ENCODE measurements around the gene EPB41L4A.

EPB41L4A gene

GRCh38 chr5:112312295-112313275 lies 106.5 kb downstream of the EPB41L4A start:
- no peak for DNase-seq (ENCODE audit: low spot score)

DNA sequence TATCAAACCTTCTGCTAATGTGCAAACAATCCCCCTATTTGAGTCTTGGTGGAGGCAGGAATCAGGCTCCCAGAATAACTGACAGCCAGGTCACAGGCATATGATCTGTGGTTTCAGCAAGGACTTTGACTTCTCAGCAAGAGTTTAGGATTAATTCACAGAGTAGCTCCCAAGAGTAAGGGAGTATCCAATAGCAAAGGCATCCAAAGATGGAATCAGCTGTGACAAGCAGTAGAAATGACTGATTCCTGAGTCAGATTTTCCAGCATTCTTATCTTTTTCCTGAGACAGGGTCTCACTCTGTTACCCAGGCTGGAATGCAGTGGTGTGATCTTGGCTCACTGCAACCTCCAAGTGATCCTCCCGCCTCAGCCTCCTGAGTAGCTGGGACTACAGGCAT lies 108.3 kb downstream of the EPB41L4A start:
- no peak for DNase-seq (ENCODE audit: low spot score)

DNA sequence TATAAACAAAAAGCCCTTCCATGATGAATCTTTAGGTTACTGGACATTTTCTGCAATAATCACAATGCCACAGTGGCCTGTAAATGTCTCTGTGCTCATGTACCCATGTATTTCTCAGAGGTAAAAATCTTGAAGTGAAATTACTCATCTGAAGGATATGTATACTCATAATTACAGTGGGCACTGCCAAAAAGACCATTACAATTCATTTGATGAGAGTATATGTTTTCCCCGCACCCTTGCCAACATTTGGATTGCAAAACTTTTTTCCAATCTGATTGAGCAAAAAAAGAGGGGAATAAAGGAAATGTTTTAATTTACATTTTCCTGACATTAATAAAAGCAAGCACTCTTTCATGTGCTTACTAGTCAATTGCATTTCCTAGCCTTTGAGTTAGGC lies 110.5 kb downstream of the EPB41L4A start:
- no peak for DNase-seq (ENCODE audit: low spot score)

DNA sequence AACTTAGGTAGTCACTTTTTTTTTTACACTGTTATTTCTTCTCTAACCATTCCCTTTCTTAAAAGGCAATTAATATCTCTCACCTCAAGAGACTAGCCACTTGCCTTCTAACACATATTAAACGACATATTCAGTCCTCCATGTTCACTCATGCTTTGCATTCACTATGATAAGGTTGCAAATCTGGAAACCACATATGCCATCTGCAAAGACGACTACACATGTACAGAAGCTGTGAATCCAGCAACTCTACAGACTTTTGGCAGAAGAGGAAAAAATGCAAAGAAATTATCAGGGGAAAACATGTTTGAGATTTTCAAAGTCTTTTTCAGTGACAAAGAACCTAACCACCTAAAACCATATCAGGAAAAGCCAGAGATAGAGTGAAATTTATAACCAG lies 112.1 kb downstream of the EPB41L4A start:
- no peak for DNase-seq (ENCODE audit: low spot score)

- no peak for DNase-seq (ENCODE audit: low spot score)
These were observed 114.3 kb downstream of the EPB41L4A start for GRCh38 chr5:112304743-112305142.

DNA sequence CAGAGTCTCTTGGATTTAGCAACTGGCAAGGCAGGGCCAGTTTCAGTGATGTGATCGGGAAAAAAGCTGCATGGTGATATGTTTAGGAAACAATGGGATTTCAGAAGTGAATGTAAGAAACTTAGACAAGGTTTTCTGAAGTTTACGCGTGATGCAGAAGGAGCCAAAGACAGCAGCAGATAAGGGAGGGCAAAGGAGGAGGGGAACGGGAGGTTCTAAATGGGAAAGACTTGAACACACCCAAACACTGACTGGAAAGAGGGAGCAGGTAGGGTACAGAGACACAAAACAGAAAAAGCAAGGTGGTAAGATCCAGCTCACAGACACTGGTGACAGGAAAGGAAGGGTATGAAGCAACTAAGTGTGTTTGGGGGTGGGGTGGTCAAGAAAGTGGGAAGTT lies 115.4 kb downstream of the EPB41L4A start:
- no peak for DNase-seq (ENCODE audit: low spot score)

DNA sequence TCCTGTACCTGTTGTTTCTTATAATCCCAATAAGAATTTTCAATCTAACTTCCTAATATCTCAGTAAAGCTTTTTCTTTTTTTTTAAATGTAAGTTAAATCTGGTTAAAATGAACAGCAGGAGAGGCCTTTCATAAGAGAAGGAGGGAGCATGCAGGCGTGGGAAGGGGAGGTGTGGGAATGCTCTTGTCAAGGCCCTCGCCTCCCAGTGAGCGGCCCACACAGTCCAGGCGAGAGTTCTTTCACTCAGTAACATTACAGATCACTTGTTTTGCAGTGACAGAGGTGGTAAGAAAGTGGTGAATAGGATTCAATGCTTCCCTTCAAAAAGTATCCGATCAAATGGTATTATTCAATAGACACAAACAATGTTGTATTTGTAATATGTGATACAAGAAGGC lies 125.0 kb downstream of the EPB41L4A start:
- peak; percentile 35 for DNase-seq (ENCODE audit: low spot score)

DNA sequence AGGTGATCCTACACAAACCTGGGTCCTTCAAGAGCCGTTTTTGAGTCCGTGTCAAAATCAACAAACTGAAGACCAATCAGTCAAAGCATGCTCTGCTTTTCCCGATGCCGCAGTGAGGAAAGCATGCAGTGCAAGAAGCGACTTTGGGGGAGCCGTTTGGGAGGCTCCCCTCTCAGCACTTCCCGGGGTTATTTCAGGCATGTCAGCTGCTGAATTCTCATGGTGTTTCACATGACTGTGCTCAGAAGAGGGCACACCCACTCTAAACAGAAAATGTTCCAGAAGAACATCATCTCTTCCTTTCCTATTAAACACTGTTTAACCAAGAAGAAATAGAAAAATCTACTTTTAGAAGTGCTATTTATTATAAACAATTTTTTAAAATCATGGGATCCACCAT lies 125.5 kb downstream of the EPB41L4A start:
- DNase-seq (ENCODE audit: low spot score) = peak; percentile 26

GRCh38 chr5:112290691-112291090 lies 128.4 kb downstream of the EPB41L4A start:
- DNase-seq (ENCODE audit: low spot score) = no peak

GRCh38 chr5:112289465-112289864 lies 129.6 kb downstream of the EPB41L4A start:
- no peak for DNase-seq (ENCODE audit: low spot score)

- DNase-seq (ENCODE audit: low spot score) = no peak
These were observed 134.8 kb downstream of the EPB41L4A start for GRCh38 chr5:112283943-112284929.

DNA sequence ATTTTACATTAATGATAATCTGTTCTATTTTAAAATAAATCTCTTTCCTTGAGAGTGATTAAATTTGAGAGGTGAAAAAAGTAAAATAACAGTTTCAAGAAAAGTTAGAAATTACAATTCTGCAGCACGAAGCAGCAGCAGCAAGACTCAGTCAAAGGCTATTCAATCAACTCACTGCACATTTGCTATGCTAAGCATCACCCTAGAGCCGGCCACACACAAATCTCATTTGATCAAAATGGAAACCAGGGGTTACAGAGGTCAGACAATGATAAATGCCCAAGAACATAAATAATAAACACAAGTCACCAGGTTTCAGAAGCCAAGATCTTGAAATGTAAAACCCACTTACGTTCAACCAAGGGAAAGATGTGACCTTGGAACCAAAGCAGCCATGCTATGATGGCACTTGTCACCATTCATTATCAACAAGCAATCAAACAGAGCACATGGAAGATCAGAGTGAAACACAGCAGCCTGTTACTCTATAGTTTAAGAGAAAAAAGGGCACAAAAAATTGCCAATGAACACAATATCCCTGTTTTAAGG lies 136.0 kb downstream of the EPB41L4A start:
- no peak for DNase-seq (ENCODE audit: low spot score)

DNA sequence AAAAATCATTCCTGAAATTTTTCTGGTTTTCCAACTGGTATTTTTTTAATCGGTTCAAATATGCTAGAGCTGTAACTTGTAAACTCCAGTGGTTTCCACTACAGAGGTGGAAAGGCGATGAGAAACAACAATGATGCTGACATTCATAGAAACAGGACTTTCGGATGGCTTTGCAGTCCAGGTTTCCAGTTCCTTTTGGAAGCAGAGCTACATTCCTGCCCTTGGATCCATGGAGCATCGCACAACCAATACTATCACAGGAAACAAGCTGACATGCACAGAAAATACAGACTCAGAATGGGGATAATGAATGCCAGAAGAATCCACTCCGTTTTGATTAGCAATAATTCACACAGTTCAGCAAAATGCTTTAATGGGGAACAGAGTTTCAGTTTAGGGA lies 140.0 kb downstream of the EPB41L4A start:
- DNase-seq (ENCODE audit: low spot score) = no peak

DNA sequence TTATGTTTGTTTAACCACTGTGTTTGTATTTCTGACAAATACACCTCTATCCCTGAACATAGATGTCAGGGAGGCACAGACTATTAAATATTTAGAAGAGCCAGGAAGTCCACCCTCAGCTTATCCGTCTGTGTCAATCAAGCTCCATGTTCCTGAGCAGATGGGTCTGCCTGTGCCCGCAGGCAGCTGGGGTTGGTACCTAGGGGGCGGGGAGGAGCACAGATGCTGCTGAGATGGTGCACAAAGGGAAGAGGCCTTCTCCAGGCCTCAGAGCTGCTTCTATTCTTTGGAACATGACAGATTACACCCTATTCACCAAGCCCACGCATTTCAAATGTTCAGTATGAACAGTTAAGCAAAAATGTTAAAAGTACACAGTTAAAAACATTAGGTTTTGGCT lies 142.1 kb downstream of the EPB41L4A start:
- DNase-seq (ENCODE audit: low spot score) = no peak

- no peak for DNase-seq (ENCODE audit: low spot score)
These were observed 143.4 kb downstream of the EPB41L4A start for GRCh38 chr5:112275671-112276070.

DNA sequence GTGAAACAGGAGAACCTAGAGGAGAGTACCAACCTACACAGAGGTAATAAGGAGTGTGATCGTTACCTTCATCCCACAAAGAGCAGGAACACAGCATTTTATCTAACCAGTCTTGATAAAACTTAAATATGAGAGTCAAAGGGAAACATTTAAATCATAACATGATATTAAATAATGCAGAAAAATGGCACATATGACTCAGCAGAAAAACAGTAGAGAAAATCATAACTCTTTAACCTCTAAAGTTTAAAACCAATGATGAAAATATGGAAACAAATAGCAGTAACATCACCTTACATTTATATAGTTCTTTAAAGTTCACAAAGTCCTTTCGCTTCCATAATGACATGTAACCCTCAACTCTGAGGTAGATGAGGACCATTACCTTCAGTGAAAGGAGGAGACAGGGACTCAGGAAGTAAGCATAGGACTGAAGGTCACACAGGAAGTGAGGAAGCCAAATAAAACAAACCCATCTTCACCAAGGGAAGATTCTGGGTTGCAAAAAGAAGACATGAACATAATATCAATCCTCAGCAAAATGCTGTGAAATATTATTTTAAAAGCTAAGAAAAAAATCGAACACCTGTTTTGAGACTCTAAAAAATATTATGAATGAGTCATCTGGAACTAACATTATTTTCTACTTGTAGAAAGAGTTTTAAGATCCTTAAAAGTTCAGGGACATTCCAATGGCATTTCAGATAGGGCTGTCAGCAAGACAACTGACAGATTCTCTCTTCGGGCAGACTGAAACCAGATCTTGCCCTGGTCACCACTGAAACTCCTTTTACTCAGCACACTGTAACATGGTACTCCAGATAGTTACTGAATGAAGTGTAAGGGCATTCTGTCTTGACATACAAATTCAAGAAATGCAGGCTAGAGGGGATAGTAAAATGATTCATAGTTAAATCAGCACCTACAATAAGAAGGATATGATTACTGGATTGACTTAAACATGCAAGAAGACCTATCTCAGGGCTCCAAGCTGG lies 148.5 kb downstream of the EPB41L4A start:
- DNase-seq (ENCODE audit: low spot score) = no peak

DNA sequence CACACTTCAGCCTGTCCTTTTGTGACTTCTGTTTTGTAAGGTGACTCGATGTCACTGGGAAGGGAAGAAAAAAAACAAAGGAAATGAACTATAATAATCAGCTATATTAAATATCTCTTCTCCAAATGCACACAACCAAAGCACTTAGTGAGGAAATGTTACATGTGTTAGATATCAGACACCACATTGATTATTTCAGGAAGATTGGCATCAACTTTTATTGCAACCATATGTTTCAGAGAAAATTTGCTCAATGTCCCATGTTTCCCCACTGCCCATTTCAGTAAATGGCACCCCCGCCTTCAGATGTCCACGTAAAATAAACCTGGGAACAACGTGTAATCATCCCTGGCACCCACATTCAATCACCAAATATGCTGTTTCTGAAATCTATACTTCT lies 151.8 kb downstream of the EPB41L4A start:
- no peak for DNase-seq (ENCODE audit: low spot score)

DNA sequence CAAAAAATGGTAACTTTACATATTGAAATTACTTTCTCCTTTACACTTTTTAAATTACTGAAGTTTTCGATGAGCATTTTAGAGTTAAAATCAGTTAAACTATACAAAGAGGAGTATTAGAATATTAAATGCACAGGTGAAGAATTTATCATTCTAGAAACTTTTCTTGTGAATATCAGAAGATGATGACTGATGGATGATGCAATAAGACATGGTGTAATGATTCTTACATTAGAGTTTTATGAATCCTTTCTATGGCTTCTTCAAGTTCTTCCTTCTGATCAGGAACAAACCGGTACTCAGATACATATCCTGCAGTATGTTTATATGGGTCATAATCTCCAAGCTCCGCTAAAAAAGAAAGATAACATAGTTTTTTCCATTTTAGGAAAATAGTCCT lies 154.4 kb downstream of the EPB41L4A start:
- DNase-seq (ENCODE audit: low spot score) = no peak

DNA sequence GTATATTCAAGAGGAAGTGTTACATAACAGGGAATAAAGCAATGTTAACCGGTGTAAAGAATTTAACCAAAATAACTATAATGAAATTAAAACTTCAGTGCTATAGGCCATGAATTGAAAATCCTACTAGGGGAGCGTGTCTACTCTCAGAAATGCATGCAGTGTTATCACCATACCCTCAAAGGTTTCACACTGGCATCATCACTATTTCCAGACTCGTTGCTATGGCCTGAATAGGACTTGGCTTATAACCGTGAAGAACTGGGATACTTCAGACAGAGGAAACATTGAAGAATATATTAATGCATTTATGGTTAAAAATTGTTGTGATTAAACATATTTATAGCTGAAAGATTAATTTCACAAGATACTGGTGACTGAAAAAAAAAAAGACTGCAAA lies 154.9 kb downstream of the EPB41L4A start:
- DNase-seq (ENCODE audit: low spot score) = no peak

GRCh38 chr5:112263469-112263868 lies 155.6 kb downstream of the EPB41L4A start:
- DNase-seq (ENCODE audit: low spot score) = no peak

DNA sequence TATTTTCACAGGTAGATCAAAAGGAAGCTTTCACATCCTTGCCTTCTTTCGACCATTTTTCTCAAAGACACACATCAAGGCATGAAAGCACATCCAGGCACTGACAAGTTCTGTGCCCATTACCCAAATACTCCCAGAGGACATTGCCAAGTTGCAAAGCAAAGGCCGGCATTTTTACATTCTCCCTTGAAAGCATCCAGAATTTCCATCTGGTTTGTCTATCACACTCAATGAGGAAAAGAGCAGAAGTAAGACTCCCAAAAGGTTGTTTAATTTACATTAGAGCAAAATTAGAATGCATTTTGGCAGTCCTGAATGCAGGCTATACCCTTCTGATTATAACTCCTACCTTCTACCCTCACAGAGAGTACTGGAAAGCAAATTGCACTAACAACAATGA lies 160.5 kb downstream of the EPB41L4A start:
- no peak for DNase-seq (ENCODE audit: low spot score)

Measured in putamen (tissue), 1 donor.